Activated CD4-positive, alpha-beta memory T cell treated with anti-CD3 and anti-CD28 coated beads, Interleukin-2, amount 10 ng/mL, durations not matched to agents 7 days and 5 days (primary cell): ENCODE results near the gene ERCC5. TPM values are rescaled to one million over a fixed set of nuclear protein-coding genes. Genes with fewer than 3 reads are reported as not detected.
A peak's percentile ranks its signal among the peaks of the same experiment; 100 is the strongest.

ENCODE experiments used
- CTCF ChIA-PET: fragments of 350-600 bp; sonication (Branson Sonifier 250); formaldehyde crosslinking; loops from one replicate; lab custom pipeline; 2021; ENCODE audit warnings: antibody characterized with exemption, inconsistent platforms; lab: Charles Lee
- POLR2A ChIA-PET: fragments of 350-600 bp; sonication (Branson Sonifier 250); formaldehyde crosslinking; loops from one replicate; lab custom pipeline; 2021; ENCODE audit warnings: antibody characterized with exemption; lab: Charles Lee
- DNase-seq: peaks from one replicate; pipeline ENCODE4 v3.0.0-alpha.2; 2020
- H3K27ac Mint-ChIP-seq: one replicate; pipeline ENCODE4 v1.8.0; 2021; ENCODE audit warnings: mild to moderate bottlenecking, mixed read lengths
- H3K27me3 Mint-ChIP-seq: one replicate; pipeline ENCODE4 v1.8.0; 2021; ENCODE audit warnings: mixed read lengths
- H3K36me3 Mint-ChIP-seq: one replicate; pipeline ENCODE4 v1.8.0; 2021; ENCODE audit warnings: low read depth, mixed read lengths
- H3K4me1 Mint-ChIP-seq: one replicate; pipeline ENCODE4 v1.8.0; 2021; ENCODE audit warnings: mixed read lengths
- H3K4me3 Mint-ChIP-seq: one replicate; pipeline ENCODE4 v1.8.0; 2021; ENCODE audit warnings: mild to moderate bottlenecking, mixed read lengths
- H3K9me3 Mint-ChIP-seq: one replicate; pipeline ENCODE4 v1.8.0; 2021; ENCODE audit warnings: mixed read lengths
- total RNA-seq, 2 experiments: library from RNA; stranded (reverse); gene quantifications; one replicate each; pipeline ENCODE4 v1.2.3, GENCODE V29; 2021

Gene ERCC5
- total RNA-seq, 2 experiments from 2014 or later: 82.3 to 89.9 TPM

- Mint-ChIP-seq H3K4me1 (peaks cover 9% of the 10 kb centered on the region), H3K27ac (no peak overlapping the region), H3K27me3 (no peaks in the 10 kb centered on the region), H3K36me3 (peaks cover 53% of the 10 kb centered on the region), H3K9me3 (peaks cover 4% of the 10 kb centered on the region), H3K4me3 (no peak overlapping the region)
- no peak for DNase-seq
- ChIA-PET CTCF (no interaction called here), POLR2A (no interaction called here)
Measured at GRCh38 chr13:102816708-102817107, 29.1 kb upstream of the ERCC5 start.

GRCh38 chr13:102817241-102817640 lies 28.6 kb upstream of the ERCC5 start:
- ChIA-PET CTCF (no interaction called here), POLR2A (no interaction called here)
- peaks cover 9% of the 10 kb centered on the region for H3K4me1 Mint-ChIP-seq
- no peak overlapping the region for H3K27ac Mint-ChIP-seq
- H3K27me3 Mint-ChIP-seq: no peaks in the 10 kb centered on the region
- H3K36me3 Mint-ChIP-seq: peaks cover 53% of the 10 kb centered on the region
- H3K9me3 Mint-ChIP-seq: no peaks in the 10 kb centered on the region
- no peak for DNase-seq
- H3K4me3 Mint-ChIP-seq: no peak overlapping the region

- Mint-ChIP-seq H3K9me3 (no peaks in the 10 kb centered on the region), H3K4me3 (no peak overlapping the region), H3K4me1 (peaks cover 9% of the 10 kb centered on the region), H3K27me3 (no peaks in the 10 kb centered on the region), H3K27ac (no peak overlapping the region), H3K36me3 (peaks cover 56% of the 10 kb centered on the region)
- ChIA-PET POLR2A (no interaction called here), CTCF (interaction anchor here (3.3 kb wide), 1 partner anchor 18 kb away, joined by 8 read pairs; no protein-coding TSS in a partner anchor)
- no peak for DNase-seq
Measured at GRCh38 chr13:102817907-102818306, 27.9 kb upstream of the ERCC5 start.

- ChIA-PET CTCF (no interaction called here), POLR2A (no interaction called here)
- Mint-ChIP-seq H3K36me3 (peaks cover 39% of the 10 kb centered on the region), H3K9me3 (no peaks in the 10 kb centered on the region), H3K27ac (no peak overlapping the region), H3K27me3 (no peaks in the 10 kb centered on the region), H3K4me3 (no peak overlapping the region), H3K4me1 (no peaks in the 10 kb centered on the region)
- DNase-seq: no peak
Measured at GRCh38 chr13:102825400-102825799, 20.4 kb upstream of the ERCC5 start.

GRCh38 chr13:102825921-102826706 lies 19.7 kb upstream of the ERCC5 start:
- H3K27me3 Mint-ChIP-seq: no peaks in the 10 kb centered on the region
- POLR2A ChIA-PET: no interaction called here
- H3K9me3 Mint-ChIP-seq: no peaks in the 10 kb centered on the region
- no peaks in the 10 kb centered on the region for H3K4me1 Mint-ChIP-seq
- no peak overlapping the region for H3K27ac Mint-ChIP-seq
- peaks cover 37% of the 10 kb centered on the region for H3K36me3 Mint-ChIP-seq
- no peak overlapping the region for H3K4me3 Mint-ChIP-seq
- CTCF ChIA-PET: no interaction called here
- no peak for DNase-seq

GRCh38 chr13:102830646-102831045 lies 15.2 kb upstream of the ERCC5 start:
- H3K27ac Mint-ChIP-seq: no peak overlapping the region
- POLR2A ChIA-PET: interaction anchor here (1.3 to 1.7 kb wide), 2 partner anchors 15 to 16 kb away, joined by 4 to 7 read pairs; partner anchors contain the start of gene ERCC5

GRCh38 chr13:102836471-102836870 lies 9.4 kb upstream of the ERCC5 start:
- Mint-ChIP-seq H3K27ac (no peak overlapping the region), H3K9me3 (no peaks in the 10 kb centered on the region), H3K27me3 (no peaks in the 10 kb centered on the region), H3K4me3 (no peak overlapping the region), H3K36me3 (peaks cover 31% of the 10 kb centered on the region), H3K4me1 (no peaks in the 10 kb centered on the region)
- DNase-seq: no peak
- ChIA-PET POLR2A (interaction anchor here (1.3 kb wide), 1 partner anchor 9 kb away, joined by 4 read pairs; the partner anchor contains the start of gene ERCC5), CTCF (interaction anchor here (0.6 kb wide), 1 partner anchor 42 kb away, joined by 5 read pairs; no protein-coding TSS in a partner anchor)

More at GRCh38 chr13:102830646-102831045, 15.2 kb upstream of the ERCC5 start:
- H3K9me3 Mint-ChIP-seq: no peaks in the 10 kb centered on the region
- H3K4me3 Mint-ChIP-seq: no peak overlapping the region
- no peaks in the 10 kb centered on the region for H3K4me1 Mint-ChIP-seq
- DNase-seq: no peak
- CTCF ChIA-PET: no interaction called here
- no peaks in the 10 kb centered on the region for H3K27me3 Mint-ChIP-seq
- peaks cover 23% of the 10 kb centered on the region for H3K36me3 Mint-ChIP-seq

- Mint-ChIP-seq H3K27me3 (no peaks in the 10 kb centered on the region), H3K36me3 (peaks cover 30% of the 10 kb centered on the region), H3K4me3 (no peak overlapping the region), H3K9me3 (no peaks in the 10 kb centered on the region), H3K4me1 (no peaks in the 10 kb centered on the region), H3K27ac (no peak overlapping the region)
- ChIA-PET CTCF (no interaction called here), POLR2A (no interaction called here)
- DNase-seq: no peak
Measured at GRCh38 chr13:102838273-102838672, 7.6 kb upstream of the ERCC5 start.

GRCh38 chr13:102838982-102839381 lies 6.8 kb upstream of the ERCC5 start:
- no peaks in the 10 kb centered on the region for H3K4me1 Mint-ChIP-seq
- H3K9me3 Mint-ChIP-seq: no peaks in the 10 kb centered on the region
- peaks cover 24% of the 10 kb centered on the region for H3K36me3 Mint-ChIP-seq
- no peak for DNase-seq
- no peaks in the 10 kb centered on the region for H3K27me3 Mint-ChIP-seq
- ChIA-PET POLR2A (no interaction called here), CTCF (no interaction called here)
- H3K27ac Mint-ChIP-seq: no peak overlapping the region
- no peak overlapping the region for H3K4me3 Mint-ChIP-seq

- peaks cover 24% of the 10 kb centered on the region for H3K36me3 Mint-ChIP-seq
- POLR2A ChIA-PET: interaction anchor here (0.9 kb wide), 1 partner anchor 243 kb away, joined by 3 read pairs; no protein-coding TSS in a partner anchor
- H3K27me3 Mint-ChIP-seq: no peaks in the 10 kb centered on the region
- no peaks in the 10 kb centered on the region for H3K9me3 Mint-ChIP-seq
- CTCF ChIA-PET: no interaction called here
- DNase-seq: no peak
- no peak overlapping the region for H3K27ac Mint-ChIP-seq
- peaks cover 2% of the 10 kb centered on the region for H3K4me1 Mint-ChIP-seq
- H3K4me3 Mint-ChIP-seq: no peak overlapping the region
Measured at GRCh38 chr13:102839462-102839861, 6.4 kb upstream of the ERCC5 start.

- DNase-seq: no peak
- Mint-ChIP-seq H3K27me3 (no peaks in the 10 kb centered on the region), H3K9me3 (no peaks in the 10 kb centered on the region), H3K4me1 (peaks cover 36% of the 10 kb centered on the region), H3K4me3 (peak overlapping the region; percentile 99), H3K36me3 (peaks cover 20% of the 10 kb centered on the region), H3K27ac (peak overlapping the region; percentile 98)
- ChIA-PET CTCF (interaction anchor here (0.6 to 4.9 kb wide), 13 partner anchors 25 to 1070 kb away, joined by 3 to 113 read pairs (median 6); partner anchors contain the start of genes TEX30 and TPP2), POLR2A (interaction anchor here (0.6 to 5.8 kb wide), 38 partner anchors 8 to 451 kb away, joined by 3 to 342 read pairs (median 6); partner anchors contain the start of genes BIVM, POGLUT2, TEX30 and TPP2)
Measured at GRCh38 chr13:102845289-102845629, 573 bp upstream of the ERCC5 start.

- H3K4me3 Mint-ChIP-seq: peak overlapping the region; percentile 99
- DNase-seq: peak; percentile 57
- peaks cover 21% of the 10 kb centered on the region for H3K36me3 Mint-ChIP-seq
- H3K27ac Mint-ChIP-seq: peak overlapping the region; percentile 98
- H3K4me1 Mint-ChIP-seq: peaks cover 41% of the 10 kb centered on the region
- POLR2A ChIA-PET: interaction anchor here (0.6 to 5.8 kb wide), 33 partner anchors 8 to 452 kb away, joined by 3 to 342 read pairs (median 6); partner anchors contain the start of genes BIVM, POGLUT2, TEX30 and TPP2
- H3K9me3 Mint-ChIP-seq: no peaks in the 10 kb centered on the region
- CTCF ChIA-PET: interaction anchor here (0.8 to 4.9 kb wide), 18 partner anchors 18 to 267 kb away, joined by 3 to 113 read pairs (median 4); partner anchors contain the start of genes TEX30 and TPP2
- H3K27me3 Mint-ChIP-seq: no peaks in the 10 kb centered on the region
Measured at GRCh38 chr13:102846261-102847015, 606 bp downstream of the ERCC5 start.
